MM.1S (cell line): ENCODE measurements around the gene NMNAT1.

Source experiments
- DNase-seq: peaks from one replicate; pipeline ENCODE4 v3.0.0-alpha.2; 2015
- H2AFZ ChIP-seq: fragments of 300-600 bp; sonication (generic); 2 replicates; pipeline ENCODE4 v1.6.0; 2016; ENCODE audit warnings: antibody characterized with exemption, low read length
- H3F3A ChIP-seq: fragments of 300-600 bp; sonication (generic); 2 replicates; pipeline ENCODE4 v1.6.1; 2016; ENCODE audit warnings: mild to moderate bottlenecking, antibody characterized with exemption, low read length, moderate library complexity, mixed read lengths; ENCODE audit not compliant: insufficient read depth
- H3K27ac ChIP-seq: fragments of 300-600 bp; sonication (generic); 2 replicates; pipeline ENCODE4 v1.5.1; 2016; ENCODE audit warnings: mild to moderate bottlenecking, low read length
- H3K27me3 ChIP-seq: fragments of 300-600 bp; sonication (generic); replicated peaks from 2 replicates; pipeline ENCODE4 v1.6.0; 2016; ENCODE audit warnings: low read length; ENCODE audit not compliant: insufficient read depth
- H3K36me3 ChIP-seq: fragments of 300-600 bp; sonication (generic); replicated peaks from 2 replicates; pipeline ENCODE4 v1.6.1; 2016; ENCODE audit warnings: mild to moderate bottlenecking, low read length, mixed read lengths; ENCODE audit not compliant: insufficient read depth
- H3K4me1 ChIP-seq: fragments of 300-600 bp; sonication (generic); 2 replicates; pipeline ENCODE4 v1.6.1; 2016; ENCODE audit warnings: low read length, mixed read lengths
- H3K4me2 ChIP-seq: fragments of 300-600 bp; sonication (generic); 2 replicates; pipeline ENCODE4 v1.6.0; 2016; ENCODE audit warnings: low read depth, low read length
- H3K4me3 ChIP-seq: fragments of 300-600 bp; sonication (generic); 2 replicates; pipeline ENCODE4 v1.5.1; 2016; ENCODE audit warnings: low read length, mixed read lengths
- H3K79me2 ChIP-seq: fragments of 300-600 bp; sonication (generic); 2 replicates; pipeline ENCODE4 v1.6.1; 2016; ENCODE audit warnings: mixed run types, low read length, mixed read lengths
- H3K9ac ChIP-seq: fragments of 300-600 bp; sonication (generic); 2 replicates; pipeline ENCODE4 v1.6.1; 2016; ENCODE audit warnings: low read length, mixed read lengths
- H3K9me2 ChIP-seq: fragments of 300-600 bp; sonication (generic); replicated peaks from 2 replicates; pipeline ENCODE4 v1.6.1; 2016; ENCODE audit warnings: mild to moderate bottlenecking, low read length, mixed read lengths; ENCODE audit not compliant: insufficient read depth
- H3K9me3 ChIP-seq: fragments of 300-600 bp; sonication (generic); replicated peaks from 2 replicates; pipeline ENCODE4 v1.6.1; 2016; ENCODE audit warnings: mild to moderate bottlenecking, low read length, mixed read lengths; ENCODE audit not compliant: insufficient read depth
- H4K20me1 ChIP-seq: fragments of 300-600 bp; sonication (generic); 2 replicates; pipeline ENCODE4 v1.6.1; 2016; ENCODE audit warnings: mild to moderate bottlenecking, low read length, moderate library complexity, mixed read lengths; ENCODE audit not compliant: insufficient read depth
- CTCF ChIP-seq: fragments of 300-600 bp; sonication (generic); IDR thresholded peaks from 2 replicates; pipeline ENCODE4 v1.5.1; 2016; ENCODE audit warnings: antibody characterized with exemption, low read length, mixed read lengths
- EZH2 ChIP-seq: fragments of 300-600 bp; sonication (generic); optimal IDR thresholded peaks from 2 replicates; pipeline ENCODE3; 2017; ENCODE audit warnings: low read depth, mild to moderate bottlenecking, antibody characterized with exemption, low read length, mixed read lengths
- EZH2phosphoT487 ChIP-seq: fragments of 300-600 bp; sonication (generic); IDR thresholded peaks from 2 replicates; pipeline ENCODE4 v1.6.1; 2018; ENCODE audit warnings: antibody characterized with exemption, low read length

The NMNAT1 gene

GRCh38 chr1:9960706-9961562 is 17.7 kb downstream of the NMNAT1 start:
- peak; percentile 51 for DNase-seq
- TF ChIP-seq EZH2 (no peak), EZH2phosphoT487 (no peak), CTCF (no peak)
- Histone ChIP-seq H3K9me2 (no peaks in the 10 kb centered on the region), H3K9ac (no peak overlapping the region), H3K27me3 (no peaks in the 10 kb centered on the region), H4K20me1 (no peaks in the 10 kb centered on the region), H3F3A (no peaks in the 10 kb centered on the region), H2AFZ (peak overlapping the region; percentile 20), H3K4me1 (peaks cover 10% of the 10 kb centered on the region), H3K4me3 (no peak overlapping the region; the same call in 1 of the 2 replicates), H3K36me3 (no peaks in the 10 kb centered on the region), H3K9me3 (no peaks in the 10 kb centered on the region), H3K79me2 (no peaks in the 10 kb centered on the region), H3K4me2 (peak overlapping the region; percentile 34), H3K27ac (peak overlapping the region; percentile 24; the same call in 1 of the 2 replicates)

DNA sequence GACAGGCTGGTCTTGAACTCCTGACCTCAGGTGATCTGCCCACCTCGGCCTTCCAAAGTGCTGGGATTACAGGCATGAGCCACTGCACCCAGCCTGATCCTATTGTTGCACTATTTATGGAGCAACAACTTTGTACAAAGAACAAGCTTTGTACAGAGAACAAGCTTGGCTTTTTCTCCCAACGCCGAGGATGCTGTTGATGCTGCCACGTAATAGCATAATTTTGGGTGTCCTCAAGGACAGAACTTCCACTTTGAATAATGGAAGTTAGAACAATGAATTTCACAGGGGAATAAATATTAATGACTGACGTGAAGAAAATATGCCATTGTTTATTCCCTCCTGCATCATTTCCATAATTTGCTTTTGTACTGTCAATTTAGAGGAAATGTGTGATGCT is 41.0 kb downstream of the NMNAT1 start:
- Histone ChIP-seq H3K9me3 (no peaks in the 10 kb centered on the region), H2AFZ (no peak overlapping the region), H3K4me2 (no peak overlapping the region), H3K79me2 (no peaks in the 10 kb centered on the region), H3K4me1 (no peaks in the 10 kb centered on the region), H3K27ac (no peak overlapping the region), H3K9me2 (no peaks in the 10 kb centered on the region), H3K4me3 (no peak overlapping the region), H3K27me3 (no peaks in the 10 kb centered on the region), H3F3A (no peaks in the 10 kb centered on the region), H3K36me3 (no peaks in the 10 kb centered on the region), H3K9ac (no peak overlapping the region), H4K20me1 (no peaks in the 10 kb centered on the region)
- TF ChIP-seq EZH2phosphoT487 (no peak), EZH2 (no peak), CTCF (no peak)
- DNase-seq, result no peak

DNA sequence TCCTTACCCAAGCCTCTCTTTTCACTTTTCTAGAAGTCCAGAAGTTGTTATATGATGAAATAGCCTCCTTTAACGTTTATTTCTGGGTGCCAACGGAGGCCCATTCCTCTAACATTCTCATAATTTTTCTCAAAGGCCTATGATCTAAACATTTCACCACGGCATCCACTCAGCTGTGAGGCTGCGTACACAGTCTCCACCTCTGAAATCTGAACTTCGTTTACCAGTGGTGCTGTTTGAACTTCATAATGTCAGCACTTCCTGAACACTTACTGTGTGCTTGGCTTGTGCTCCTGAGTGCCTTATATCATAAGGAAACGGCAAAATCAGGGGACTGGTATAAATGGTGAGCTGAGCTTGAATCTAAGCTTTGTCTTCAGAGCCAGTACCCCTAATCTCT is 41.7 kb downstream of the NMNAT1 start:
- Histone ChIP-seq H2AFZ (no peak overlapping the region), H3K27me3 (no peaks in the 10 kb centered on the region), H3K4me2 (no peak overlapping the region), H3K9me2 (no peaks in the 10 kb centered on the region), H3K9me3 (no peaks in the 10 kb centered on the region), H3K36me3 (no peaks in the 10 kb centered on the region), H3K4me1 (peaks cover 7% of the 10 kb centered on the region), H4K20me1 (no peaks in the 10 kb centered on the region), H3K27ac (no peak overlapping the region), H3K4me3 (no peak overlapping the region), H3K79me2 (no peaks in the 10 kb centered on the region), H3K9ac (no peak overlapping the region), H3F3A (no peaks in the 10 kb centered on the region)
- TF ChIP-seq EZH2phosphoT487 (no peak), CTCF (no peak), EZH2 (no peak)
- DNase-seq, result no peak
